BLaER1 treated with 17β-estradiol and CSF1 and Interleukin-3, amounts not matched to agents 10 nM and 100 nM (cell line): Measurements from ENCODE around the gene SSH2.
"Not testable (repeated sequence)": the region's sequence is repeated elsewhere in the genome, so short reads cannot be mapped to it uniquely, and the experiment has no call there.

Experiments
- H3K27ac ChIP-seq, 11 experiments: shearing (Covaris generic); formaldehyde crosslinking; 2 replicates each; pipeline ENCODE4 v1.8.1; 2022
- H3K27me3 ChIP-seq, 11 experiments: shearing (Covaris generic); formaldehyde crosslinking; 2 replicates each; pipeline ENCODE4 v1.8.1; 2022
- H3K36me3 ChIP-seq, 11 experiments: shearing (Covaris generic); formaldehyde crosslinking; 2 replicates each; pipeline ENCODE4 v1.8.1; 2022
- H3K4me1 ChIP-seq, 10 experiments: shearing (Covaris generic); formaldehyde crosslinking; 2 replicates each; pipeline ENCODE4 v1.8.1; 2022
- H3K4me2 ChIP-seq, 11 experiments: shearing (Covaris generic); formaldehyde crosslinking; 2 replicates each; pipeline ENCODE4 v1.8.1; 2022
- H3K4me3 ChIP-seq, 10 experiments: shearing (Covaris generic); formaldehyde crosslinking; 2 replicates each; pipeline ENCODE4 v1.8.1; 2022
- H3K9ac ChIP-seq, 11 experiments: shearing (Covaris generic); formaldehyde crosslinking; 2 replicates each; pipeline ENCODE4 v1.8.1; 2022
- H3K9me3 ChIP-seq, 11 experiments: shearing (Covaris generic); formaldehyde crosslinking; replicated peaks in 1 of 11; 2 replicates each; pipeline ENCODE4 v1.8.1; 2022
- H4K20me1 ChIP-seq, 11 experiments: shearing (Covaris generic); formaldehyde crosslinking; 2 replicates each; pipeline ENCODE4 v1.8.1; 2022
- Cebpa-rat ChIP-seq, 11 experiments: shearing (Covaris generic); IDR thresholded peaks; 2 replicates each; pipeline ENCODE4 v1.8.1; 2022

The SSH2 gene

GRCh38 chr17:29914819-29915537 lies 15.1 kb downstream of the SSH2 start:
- Histone ChIP-seq H3K27me3 (no peaks in the 10 kb centered on the region), H4K20me1 (peaks cover 3 to 51% (median 28%) of the 10 kb centered on the region in 11 experiments; a peak in 13 of 22 replicates), H3K27ac (no peak overlapping the region), H3K9me3 (peaks cover 0 to 4% (median 2%) of the 10 kb centered on the region in 11 experiments; a peak in 4 of 22 replicates), H3K4me2 (0 out of 22 replicates have a peak overlapping the region, but pooled peaks of 1 of the 11 experiments have one; percentile 11), H3K4me1 (peaks cover 0 to 45% (median 15%) of the 10 kb centered on the region in 10 experiments; a peak in 15 of 20 replicates), H3K36me3 (peaks cover 9 to 49% (median 21%) of the 10 kb centered on the region in 11 experiments; a peak in 20 of 22 replicates), H3K9ac (no peak overlapping the region), H3K4me3 (no peak overlapping the region)
- no peak for TF ChIP-seq Cebpa-rat (IDR thresholded peaks at IDR 0.05)

- Histone ChIP-seq H3K9ac (no peak overlapping the region), H3K4me2 (no peak overlapping the region), H3K4me3 (no peak overlapping the region), H3K27me3 (no peaks in the 10 kb centered on the region), H3K27ac (no peak overlapping the region), H3K4me1 (peaks cover 0 to 15% (median 0%) of the 10 kb centered on the region in 10 experiments; a peak in 2 of 20 replicates), H3K9me3 (peaks cover 20 to 34% (median 25%) of the 10 kb centered on the region in 11 experiments), H4K20me1 (peaks cover 0 to 26% (median 4%) of the 10 kb centered on the region in 11 experiments; a peak in 8 of 22 replicates), H3K36me3 (peaks cover 27 to 62% (median 44%) of the 10 kb centered on the region in 11 experiments)
- no peak for TF ChIP-seq Cebpa-rat (IDR thresholded peaks at IDR 0.05)
These were observed 18.3 kb downstream of the SSH2 start for GRCh38 chr17:29911641-29912177.

GRCh38 chr17:29909236-29910003 lies 20.6 kb downstream of the SSH2 start:
- Histone ChIP-seq H3K9me3 (peaks cover 38 to 57% (median 48%) of the 10 kb centered on the region in 11 experiments), H3K27ac (no peak overlapping the region), H3K27me3 (no peaks in the 10 kb centered on the region), H3K9ac (no peak overlapping the region), H4K20me1 (peaks cover 0 to 16% (median 3%) of the 10 kb centered on the region in 11 experiments; a peak in 6 of 22 replicates), H3K4me2 (no peak overlapping the region), H3K4me1 (0 out of 20 replicates have a peak, but pooled peaks cover 0 to 4% (median 0%) of the 10 kb centered on the region in 10 experiments), H3K36me3 (peaks cover 41 to 77% (median 62%) of the 10 kb centered on the region in 11 experiments), H3K4me3 (no peak overlapping the region)
- no peak for TF ChIP-seq Cebpa-rat (IDR thresholded peaks at IDR 0.05)

- H3K36me3 ChIP-seq, result peaks cover 34 to 69% (median 52%) of the 10 kb centered on the region in 11 experiments; a peak in 21 of 22 replicates
- peaks cover 38 to 78% (median 64%) of the 10 kb centered on the region in 11 experiments for H3K9me3 ChIP-seq
- no peaks in the 10 kb centered on the region for H3K4me1 ChIP-seq
- no peak overlapping the region for H3K4me2 ChIP-seq
- no peak for TF ChIP-seq Cebpa-rat (IDR thresholded peaks at IDR 0.05)
- no peak overlapping the region for H3K27ac ChIP-seq
- peak overlapping the region in 1 of 10 experiments; percentile 10; a peak in 1 of 20 replicates for H3K4me3 ChIP-seq
- no peaks in the 10 kb centered on the region for H3K27me3 ChIP-seq
- no peak overlapping the region for H3K9ac ChIP-seq
- peaks cover 0 to 7% (median 0%) of the 10 kb centered on the region in 11 experiments; a peak in 3 of 22 replicates for H4K20me1 ChIP-seq
These were observed 23.1 kb downstream of the SSH2 start for GRCh38 chr17:29906969-29907368.

GRCh38 chr17:29905879-29906167 lies 24.2 kb downstream of the SSH2 start:
- H3K27me3 ChIP-seq, result no peaks in the 10 kb centered on the region
- H3K9me3 ChIP-seq, result peaks cover 38 to 88% (median 74%) of the 10 kb centered on the region in 11 experiments
- no peak overlapping the region for H3K4me2 ChIP-seq

GRCh38 chr17:29905086-29905878 lies 24.7 kb downstream of the SSH2 start:
- H3K27ac ChIP-seq, result no peak overlapping the region
- H3K4me1 ChIP-seq, result no peaks in the 10 kb centered on the region
- H3K9me3 ChIP-seq, result peaks cover 38 to 88% (median 74%) of the 10 kb centered on the region in 11 experiments
- H4K20me1 ChIP-seq, result peaks cover 0 to 7% (median 0%) of the 10 kb centered on the region in 11 experiments; a peak in 3 of 22 replicates
- H3K27me3 ChIP-seq, result no peaks in the 10 kb centered on the region
- peak overlapping the region in 5 of 10 experiments; percentile 12 to 26 (median 15); a peak in 4 of 20 replicates for H3K4me3 ChIP-seq
- no peak overlapping the region for H3K9ac ChIP-seq
- H3K36me3 ChIP-seq, result peaks cover 34 to 69% (median 49%) of the 10 kb centered on the region in 11 experiments; a peak in 21 of 22 replicates
- TF ChIP-seq Cebpa-rat (IDR thresholded peaks at IDR 0.05), result no peak
- H3K4me2 ChIP-seq, result no peak overlapping the region

More at GRCh38 chr17:29905879-29906167, 24.2 kb downstream of the SSH2 start:
- H4K20me1 ChIP-seq, result peaks cover 0 to 7% (median 0%) of the 10 kb centered on the region in 11 experiments; a peak in 3 of 22 replicates
- no peak overlapping the region for H3K9ac ChIP-seq
- TF ChIP-seq Cebpa-rat (IDR thresholded peaks at IDR 0.05), result no peak
- no peak overlapping the region for H3K27ac ChIP-seq
- H3K4me1 ChIP-seq, result no peaks in the 10 kb centered on the region
- peaks cover 34 to 69% (median 52%) of the 10 kb centered on the region in 11 experiments; a peak in 21 of 22 replicates for H3K36me3 ChIP-seq
- peak overlapping the region in 4 of 10 experiments; percentile 13 to 26 (median 16); a peak in 3 of 20 replicates for H3K4me3 ChIP-seq

GRCh38 chr17:29903471-29903870 lies 26.6 kb downstream of the SSH2 start:
- no peak for TF ChIP-seq Cebpa-rat (IDR thresholded peaks at IDR 0.05)
- Histone ChIP-seq H3K27me3 (no peaks in the 10 kb centered on the region), H3K4me1 (no peaks in the 10 kb centered on the region), H3K27ac (no peak overlapping the region), H4K20me1 (peaks cover 0 to 7% (median 0%) of the 10 kb centered on the region in 11 experiments; a peak in 2 of 22 replicates), H3K9ac (no peak overlapping the region), H3K4me2 (no peak overlapping the region), H3K36me3 (peaks cover 23 to 58% (median 41%) of the 10 kb centered on the region in 11 experiments; a peak in 21 of 22 replicates), H3K4me3 (no peak overlapping the region), H3K9me3 (peaks cover 35 to 79% (median 68%) of the 10 kb centered on the region in 11 experiments)

- not testable (repeated sequence) for H3K4me2 ChIP-seq, H3K27ac ChIP-seq, H3K4me3 ChIP-seq, H4K20me1 ChIP-seq, H3K9ac ChIP-seq, H3K27me3 ChIP-seq
- Histone ChIP-seq H3K9me3 (peaks cover 3 to 34% (median 24%) of the 10 kb centered on the region in 11 experiments; a peak in 19 of 22 replicates), H3K4me1 (peaks cover 0 to 11% (median 4%) of the 10 kb centered on the region in 10 experiments; a peak in 7 of 20 replicates), H3K36me3 (peaks cover 0 to 13% (median 8%) of the 10 kb centered on the region in 11 experiments; a peak in 9 of 22 replicates)
These were observed 32.9 kb downstream of the SSH2 start for GRCh38 chr17:29897136-29897535.
